ENCODE data around the gene HOXC5. TPM values are rescaled to one million over a fixed set of nuclear protein-coding genes. Genes with fewer than 3 reads are reported as not detected.
A peak's percentile ranks its signal among the peaks of the same experiment; 100 is the strongest.

HOXC5 gene
- total RNA-seq, 5 donors from 2014 or later (not counting 1 experiment from before 2014, with no cell fraction given) = not detected

- Mint-ChIP-seq H3K27ac (no peak overlapping the region), H3K36me3 (no peaks in the 10 kb centered on the region), H3K9me3 (no peaks in the 10 kb centered on the region), H3K4me3 (peak overlapping the region; percentile 75 to 79 (median 79)), H3K27me3 (peaks cover 55 to 86% of the 10 kb centered on the region in 2 donors), H3K4me1 (peaks cover 20 to 32% (median 27%) of the 10 kb centered on the region in 3 donors)
- ATAC-seq (replicated peaks in 1 of 4) (peak; percentile 25 to 46 (median 39)), DNase-seq (no peak)
- ChIA-PET POLR2A (interaction anchor here in 1 of 2 donors (0.7 kb wide), 1 partner anchor 1102 kb away, joined by 3 read pairs; no protein-coding TSS in a partner anchor), CTCF (interaction anchor here (0.6 to 2.3 kb wide), 12 partner anchors 9 to 271 kb away, joined by 3 to 11 read pairs (median 4); partner anchors contain the start of gene SMUG1 (in 1 of the 2))
- H3K36me3 ChIP-seq (ENCODE audit: control insufficient read depth in 2 of 2, extremely low read depth in 1 of 2, insufficient read depth in 1 of 2, low read length in 1 of 2) = no peaks in the 10 kb centered on the region
- H3K9me3 ChIP-seq = no peaks in the 10 kb centered on the region
- WGBS (ENCODE audit: insufficient coverage) = 5% methylated on average over 21 of the region's 24 CpGs
- peaks cover 14 to 93% of the 10 kb centered on the region in 2 experiments for H3K27me3 ChIP-seq (replicated peaks in 1 of 2; ENCODE audit: control insufficient read depth in 2 of 2, extremely low read depth in 1 of 2, insufficient read depth in 2 of 2, low read length in 1 of 2)
- H3K4me3 ChIP-seq (ENCODE audit: control insufficient read depth in 1 of 2, extremely low read depth in 1 of 2, low read length in 1 of 2) = peak overlapping the region; percentile 42 to 60
- H3K4me1 ChIP-seq (ENCODE audit: control insufficient read depth in 1 of 2, extremely low read depth in 1 of 2, insufficient read depth in 2 of 2, low read length in 2 of 2) = peaks cover 5 to 43% of the 10 kb centered on the region in 2 experiments
- no peak overlapping the region for H3K27ac ChIP-seq (ENCODE audit: low read length)
Measured at GRCh38 chr12:54017027-54017788, 15.6 kb upstream of the HOXC5 start.

GRCh38 chr12:54017878-54018467 lies 14.9 kb upstream of the HOXC5 start:
- peaks cover 5 to 43% of the 10 kb centered on the region in 2 experiments for H3K4me1 ChIP-seq (ENCODE audit: control insufficient read depth in 1 of 2, extremely low read depth in 1 of 2, insufficient read depth in 2 of 2, low read length in 2 of 2)
- H3K27ac ChIP-seq (ENCODE audit: low read length) = peak overlapping the region; percentile 53
- ChIA-PET POLR2A (no interaction called here), CTCF (interaction anchor here (0.6 to 2.3 kb wide), 13 partner anchors 9 to 272 kb away, joined by 3 to 11 read pairs (median 4); partner anchors contain the start of gene SMUG1 (in 1 of the 2))
- Mint-ChIP-seq H3K4me1 (peaks cover 20 to 32% (median 27%) of the 10 kb centered on the region in 3 donors), H3K27me3 (peaks cover 55 to 86% of the 10 kb centered on the region in 2 donors), H3K4me3 (peak overlapping the region; percentile 75 to 79 (median 79)), H3K27ac (no peak overlapping the region), H3K9me3 (no peaks in the 10 kb centered on the region), H3K36me3 (no peaks in the 10 kb centered on the region)
- DNase-seq = peak; percentile 41 to 85 (median 68)
- peaks cover 17 to 93% of the 10 kb centered on the region in 2 experiments for H3K27me3 ChIP-seq (replicated peaks in 1 of 2; ENCODE audit: control insufficient read depth in 2 of 2, extremely low read depth in 1 of 2, insufficient read depth in 2 of 2, low read length in 1 of 2)
- H3K36me3 ChIP-seq (ENCODE audit: control insufficient read depth in 2 of 2, extremely low read depth in 1 of 2, insufficient read depth in 1 of 2, low read length in 1 of 2) = no peaks in the 10 kb centered on the region
- H3K9me3 ChIP-seq = no peaks in the 10 kb centered on the region
- WGBS (ENCODE audit: insufficient coverage) = 5% methylated on average over 12 of the region's 34 CpGs
- peak overlapping the region; percentile 42 to 60 for H3K4me3 ChIP-seq (ENCODE audit: control insufficient read depth in 1 of 2, extremely low read depth in 1 of 2, low read length in 1 of 2)
- ATAC-seq (replicated peaks in 1 of 4) = peak; percentile 82 to 85 (median 84)

GRCh38 chr12:54018468-54018984 lies 14.3 kb upstream of the HOXC5 start:
- Mint-ChIP-seq H3K4me1 (peaks cover 20 to 32% (median 27%) of the 10 kb centered on the region in 3 donors), H3K27ac (no peak overlapping the region), H3K36me3 (no peaks in the 10 kb centered on the region), H3K27me3 (peaks cover 56 to 86% of the 10 kb centered on the region in 2 donors), H3K9me3 (no peaks in the 10 kb centered on the region), H3K4me3 (peak overlapping the region in 1 of 3 donors; percentile 79)
- H3K36me3 ChIP-seq (ENCODE audit: control insufficient read depth in 2 of 2, extremely low read depth in 1 of 2, insufficient read depth in 1 of 2, low read length in 1 of 2) = no peaks in the 10 kb centered on the region
- POLR2A ChIA-PET = no interaction called here
- peak overlapping the region; percentile 42 to 60 for H3K4me3 ChIP-seq (ENCODE audit: control insufficient read depth in 1 of 2, extremely low read depth in 1 of 2, low read length in 1 of 2)
- peaks cover 17 to 91% of the 10 kb centered on the region in 2 experiments for H3K27me3 ChIP-seq (replicated peaks in 1 of 2; ENCODE audit: control insufficient read depth in 2 of 2, extremely low read depth in 1 of 2, insufficient read depth in 2 of 2, low read length in 1 of 2)
- peaks cover 5 to 43% of the 10 kb centered on the region in 2 experiments for H3K4me1 ChIP-seq (ENCODE audit: control insufficient read depth in 1 of 2, extremely low read depth in 1 of 2, insufficient read depth in 2 of 2, low read length in 2 of 2)
- ATAC-seq (replicated peaks in 1 of 4) = no peak
- CTCF ChIA-PET = interaction anchor here in 1 of 2 donors (1.0 kb wide), 1 partner anchor 183 kb away, joined by 4 read pairs; no protein-coding TSS in a partner anchor
- H3K27ac ChIP-seq (ENCODE audit: low read length) = peak overlapping the region; percentile 53
- WGBS (ENCODE audit: insufficient coverage) = 61% methylated on average over 17 of the region's 29 CpGs
- H3K9me3 ChIP-seq = no peaks in the 10 kb centered on the region
- no peak for DNase-seq

- peaks cover 5 to 40% of the 10 kb centered on the region in 2 experiments for H3K4me1 ChIP-seq (ENCODE audit: control insufficient read depth in 1 of 2, extremely low read depth in 1 of 2, insufficient read depth in 2 of 2, low read length in 2 of 2)
- ATAC-seq (replicated peaks in 1 of 4) = no peak
- H3K9me3 Mint-ChIP-seq = no peaks in the 10 kb centered on the region
- peaks cover 57 to 85% of the 10 kb centered on the region in 2 donors for H3K27me3 Mint-ChIP-seq
- no peak overlapping the region for H3K27ac Mint-ChIP-seq
- peaks cover 19 to 32% (median 25%) of the 10 kb centered on the region in 3 donors for H3K4me1 Mint-ChIP-seq
- no peaks in the 10 kb centered on the region for H3K36me3 Mint-ChIP-seq
- no peak overlapping the region for H3K4me3 ChIP-seq (ENCODE audit: control insufficient read depth in 1 of 2, extremely low read depth in 1 of 2, low read length in 1 of 2)
- H3K9me3 ChIP-seq = no peaks in the 10 kb centered on the region
- 61% methylated on average over 29 of the region's 43 CpGs for WGBS (ENCODE audit: insufficient coverage)
- H3K27ac ChIP-seq (ENCODE audit: low read length) = no peak overlapping the region
- peaks cover 14 to 91% of the 10 kb centered on the region in 2 experiments for H3K27me3 ChIP-seq (replicated peaks in 1 of 2; ENCODE audit: control insufficient read depth in 2 of 2, extremely low read depth in 1 of 2, insufficient read depth in 2 of 2, low read length in 1 of 2)
- DNase-seq = no peak
- POLR2A ChIA-PET = no interaction called here
- CTCF ChIA-PET = interaction anchor here in 1 of 2 donors (1.1 kb wide), 1 partner anchor 189 kb away, joined by 4 read pairs; no protein-coding TSS in a partner anchor
- peak overlapping the region in 1 of 3 donors; percentile 5 for H3K4me3 Mint-ChIP-seq
- no peaks in the 10 kb centered on the region for H3K36me3 ChIP-seq (ENCODE audit: control insufficient read depth in 2 of 2, extremely low read depth in 1 of 2, insufficient read depth in 1 of 2, low read length in 1 of 2)
Measured at GRCh38 chr12:54019091-54019811, 13.6 kb upstream of the HOXC5 start.

GRCh38 chr12:54019924-54020590 lies 12.8 kb upstream of the HOXC5 start:
- no peaks in the 10 kb centered on the region for H3K36me3 Mint-ChIP-seq
- CTCF ChIA-PET = interaction anchor here in 1 of 2 donors (1.1 kb wide), 1 partner anchor 188 kb away, joined by 4 read pairs; no protein-coding TSS in a partner anchor
- ATAC-seq (replicated peaks in 1 of 4) (no peak), DNase-seq (no peak)
- POLR2A ChIA-PET = no interaction called here
- no peak overlapping the region for H3K27ac Mint-ChIP-seq
- H3K4me3 Mint-ChIP-seq = peak overlapping the region in 1 of 3 donors; percentile 5
- H3K36me3 ChIP-seq (ENCODE audit: control insufficient read depth in 2 of 2, extremely low read depth in 1 of 2, insufficient read depth in 1 of 2, low read length in 1 of 2) = no peaks in the 10 kb centered on the region
- peaks cover 58 to 82% of the 10 kb centered on the region in 2 donors for H3K27me3 Mint-ChIP-seq
- peaks cover 12 to 27% (median 18%) of the 10 kb centered on the region in 3 donors for H3K4me1 Mint-ChIP-seq
- no peak overlapping the region for H3K4me3 ChIP-seq (ENCODE audit: control insufficient read depth in 1 of 2, extremely low read depth in 1 of 2, low read length in 1 of 2)
- no peak overlapping the region for H3K27ac ChIP-seq (ENCODE audit: low read length)
- peaks cover 5 to 32% of the 10 kb centered on the region in 2 experiments for H3K4me1 ChIP-seq (ENCODE audit: control insufficient read depth in 1 of 2, extremely low read depth in 1 of 2, insufficient read depth in 2 of 2, low read length in 2 of 2)
- 47% methylated on average over 3 of the region's 10 CpGs for WGBS (ENCODE audit: insufficient coverage)
- H3K27me3 ChIP-seq (replicated peaks in 1 of 2; ENCODE audit: control insufficient read depth in 2 of 2, extremely low read depth in 1 of 2, insufficient read depth in 2 of 2, low read length in 1 of 2) = peaks cover 16 to 91% of the 10 kb centered on the region in 2 experiments
- no peaks in the 10 kb centered on the region for H3K9me3 ChIP-seq
- no peaks in the 10 kb centered on the region for H3K9me3 Mint-ChIP-seq

Data from T-cell (primary cell).